SK-N-SH (cell line): ENCODE results near the gene EPB41L3. TPM values are rescaled to one million over a fixed set of nuclear protein-coding genes. Genes with fewer than 3 reads are reported as not detected.
"Not testable (repeated sequence)": the region's sequence is repeated elsewhere in the genome, so short reads cannot be mapped to it uniquely, and the experiment has no call there.

Experiments used
- CTCF ChIA-PET: fragments of 300-600, 350-600 bp; formaldehyde crosslinking; extraction: SDS; loops from one replicate; lab custom pipeline; 2021; lab: Yijun Ruan, JAX
- POLR2A ChIA-PET: fragments of 350-600 bp; sonication (Branson Sonifier 250); formaldehyde crosslinking; extraction: SDS; loops from one replicate; lab custom pipeline; 2020; ENCODE audit warnings: antibody characterized with exemption, inconsistent platforms; lab: Yijun Ruan, JAX
- DNase-seq: peaks from one replicate; pipeline ENCODE4 v3.0.0; 2012
- H2AFZ ChIP-seq: fragments of 200-600 bp; sonication (generic); 2 replicates; pipeline ENCODE4 v1.8.1; 2016; ENCODE audit warnings: antibody characterized with exemption, mild to moderate bottlenecking, low read depth
- H3F3A ChIP-seq: fragments of 200-600 bp; sonication (generic); replicated peaks from 2 replicates; pipeline ENCODE3; 2016; ENCODE audit warnings: antibody characterized with exemption, mild to moderate bottlenecking; ENCODE audit not compliant: insufficient read depth
- H3K27ac ChIP-seq, 2 experiments: fragments of 200-500 bp in 1 of 2; fragments of 200-600 bp in 1 of 2; sonication (Bioruptor generic) in 1 of 2; sonication (generic), shearing (Covaris generic) in 1 of 2; 2 replicates each; pipeline versions ENCODE4 v1.5.1 to v1.6.1; 2014 to 2016; ENCODE audit warnings: low read depth in 2 of 2, inconsistent platforms in 1 of 2, low read length in 1 of 2, mild to moderate bottlenecking in 1 of 2, mixed read lengths in 1 of 2
- H3K27me3 ChIP-seq: fragments of 200-600 bp; sonication (generic), shearing (Covaris generic); 2 replicates; pipeline ENCODE4 v1.6.1; 2016; ENCODE audit warnings: mixed run types; ENCODE audit not compliant: insufficient read depth
- H3K36me3 ChIP-seq, 2 experiments: fragments of 200-500 bp in 1 of 2; fragments of 200-600 bp in 1 of 2; sonication (Bioruptor generic) in 1 of 2; sonication (generic) in 1 of 2; replicated peaks in 1 of 2; 2 replicates each; pipeline versions ENCODE3 to v1.5.1; 2014 to 2016; ENCODE audit warnings: low read length in 1 of 2, mild to moderate bottlenecking in 1 of 2; ENCODE audit not compliant: insufficient read depth in 2 of 2, control insufficient read depth in 1 of 2
- H3K4me1 ChIP-seq, 2 experiments: fragments of 200-500 bp in 1 of 2; fragments of 200-600 bp in 1 of 2; sonication (Bioruptor generic) in 1 of 2; sonication (generic), shearing (Covaris generic) in 1 of 2; 2 replicates each; pipeline versions ENCODE4 v1.5.1 to v1.6.1; 2014 to 2016; ENCODE audit warnings: low read depth in 1 of 2, low read length in 1 of 2, mixed run types in 1 of 2; ENCODE audit not compliant: insufficient read depth in 2 of 2, control insufficient read depth in 1 of 2
- H3K4me2 ChIP-seq: fragments of 200-600 bp; sonication (generic), shearing (Covaris generic); 2 replicates; pipeline ENCODE4 v1.6.1; 2017; ENCODE audit warnings: mixed run types
- H3K4me3 ChIP-seq, 2 experiments: fragments of 200-500 bp in 1 of 2; fragments of 200-600 bp in 1 of 2; sonication (Bioruptor generic) in 1 of 2; sonication (generic), shearing (Covaris generic) in 1 of 2; 2 replicates each; pipeline versions ENCODE4 v1.5.1 to v1.8.1; 2014 to 2016; ENCODE audit warnings: low read depth in 2 of 2, inconsistent platforms in 1 of 2, low read length in 1 of 2, mild to moderate bottlenecking in 1 of 2, mixed read lengths in 1 of 2, moderate library complexity in 1 of 2
- H3K79me2 ChIP-seq: fragments of 200-600 bp; sonication (generic); 2 replicates; pipeline ENCODE4 v1.8.1; 2017; ENCODE audit warnings: mild to moderate bottlenecking; ENCODE audit not compliant: insufficient read depth
- H3K9ac ChIP-seq: fragments of 200-600 bp; sonication (generic); 2 replicates; pipeline ENCODE4 v1.6.1; 2017; ENCODE audit warnings: mixed run types
- H3K9me2 ChIP-seq: fragments of 200-600 bp; sonication (generic); 2 replicates; pipeline ENCODE4 v1.6.1; 2017; ENCODE audit warnings: mixed run types
- H3K9me3 ChIP-seq: fragments of 200-600 bp; sonication (generic); 2 replicates; pipeline ENCODE4 v1.6.1; 2017; ENCODE audit warnings: mixed run types, mild to moderate bottlenecking, moderate library complexity
- H4K20me1 ChIP-seq: fragments of 200-600 bp; sonication (generic); 2 replicates; pipeline ENCODE4 v1.6.1; 2017; ENCODE audit warnings: mild to moderate bottlenecking, mixed run types; ENCODE audit not compliant: insufficient read depth
- CTCF ChIP-seq: fragments of 200-600 bp; sonication (generic); IDR thresholded peaks from 2 replicates; pipeline ENCODE4 v1.6.1; 2017; ENCODE audit warnings: antibody characterized with exemption, mild to moderate bottlenecking, moderate library complexity
- FOSL2 ChIP-seq: IDR thresholded peaks from 2 replicates; pipeline ENCODE4 v1.4.0; 2012; ENCODE audit warnings: low read depth, mild to moderate bottlenecking, moderate library complexity, borderline replicate concordance
- FOXM1 ChIP-seq: IDR thresholded peaks from 2 replicates; pipeline ENCODE4 v1.4.0; 2012; ENCODE audit warnings: low read depth, mild to moderate bottlenecking
- MAX ChIP-seq: IDR thresholded peaks from 2 replicates; pipeline ENCODE4 v1.4.0; 2012; ENCODE audit warnings: low read depth
- MEF2A ChIP-seq: IDR thresholded peaks from 2 replicates; pipeline ENCODE4 v1.4.0; 2012; ENCODE audit warnings: low read depth, borderline replicate concordance
- POLR2AphosphoS5 ChIP-seq: IDR thresholded peaks from 2 replicates; pipeline ENCODE4 v1.6.1; 2012; ENCODE audit warnings: low read depth, low read length
- SMC3 ChIP-seq: IDR thresholded peaks from 2 replicates; pipeline ENCODE4 v1.6.1; 2012; ENCODE audit warnings: low read depth, low read length, improper control_type of control experiment
- ZBTB33 ChIP-seq: IDR thresholded peaks from 2 replicates; pipeline ENCODE4 v1.4.0; 2012; ENCODE audit warnings: low read depth, borderline replicate concordance
- WGBS: methylation state at CpG from one replicate; pipeline ENCODE4 v1.1.6; 2017; ENCODE audit warnings: low lambda C conversion rate; 5-methylcytosine and 5-hydroxymethylcytosine counted together
- polyA plus RNA-seq, 3 experiments: library from polyadenylated mRNA; depleted of rRNA; stranded (reverse); fragments of >200 nt; gene quantifications; 2 replicates each; pipeline ENCODE4 v1.2.3, GENCODE V29; 2012

The EPB41L3 gene
- polyA plus RNA-seq, 1 of the 3 experiments (the other 2 are of a cell fraction) = 0.15 TPM

- Histone ChIP-seq H4K20me1 (no peaks in the 10 kb centered on the region), H3K4me1 (no peaks in the 10 kb centered on the region; a peak in 1 of 4 replicates), H3K9me2 (no peaks in the 10 kb centered on the region), H3K79me2 (no peaks in the 10 kb centered on the region), H3K9ac (no peak overlapping the region), H3K4me2 (no peak overlapping the region), H3K4me3 (no peak overlapping the region), H3K27me3 (peaks cover 4% of the 10 kb centered on the region; the same call in 1 of the 2 replicates), H2AFZ (no peak overlapping the region), H3K27ac (no peak overlapping the region), H3K9me3 (no peaks in the 10 kb centered on the region), H3F3A (no peaks in the 10 kb centered on the region), H3K36me3 (no peaks in the 10 kb centered on the region)
- TF ChIP-seq FOSL2 (no peak), MEF2A (no peak), SMC3 (no peak), POLR2AphosphoS5 (no peak), MAX (no peak), ZBTB33 (no peak), FOXM1 (no peak), CTCF (no peak)
- DNase-seq = no peak
- ChIA-PET POLR2A (no interaction called here), CTCF (no interaction called here)
- WGBS = 57% methylated on average over 4 of the region's 4 CpGs
These were observed 31.6 kb downstream of the EPB41L3 start for GRCh38 chr18:5512176-5512575.

- H3K9ac ChIP-seq, H4K20me1 ChIP-seq, H3K79me2 ChIP-seq, POLR2A ChIA-PET, H3K36me3 ChIP-seq, H3K27me3 ChIP-seq, H3K4me1 ChIP-seq, H3F3A ChIP-seq, H3K27ac ChIP-seq, H2AFZ ChIP-seq, H3K9me2 ChIP-seq, H3K4me2 ChIP-seq, DNase-seq, H3K9me3 ChIP-seq, H3K4me3 ChIP-seq, CTCF ChIA-PET: not testable (repeated sequence)
- WGBS = 9% methylated on average over 4 of the region's 4 CpGs
These were observed 32.3 kb downstream of the EPB41L3 start for GRCh38 chr18:5511541-5511940.
